Activated CD4-positive, alpha-beta T cell treated with anti-CD3 and anti-CD28 coated beads, Interleukin-2, Interleukin-4, amounts not matched to agents 100 ng/mL and 50 ng/mL, durations not matched to agents 16 hours and 8 hours (primary cell): ENCODE results near the gene MYL6B.
"Not testable (repeated sequence)": the region's sequence is repeated elsewhere in the genome, so short reads cannot be mapped to it uniquely, and the experiment has no call there.

Source experiments
- DNase-seq: peaks from one replicate; pipeline ENCODE4 v3.0.0-alpha.2; 2020; ENCODE audit warnings: low spot score

Gene MYL6B

DNA sequence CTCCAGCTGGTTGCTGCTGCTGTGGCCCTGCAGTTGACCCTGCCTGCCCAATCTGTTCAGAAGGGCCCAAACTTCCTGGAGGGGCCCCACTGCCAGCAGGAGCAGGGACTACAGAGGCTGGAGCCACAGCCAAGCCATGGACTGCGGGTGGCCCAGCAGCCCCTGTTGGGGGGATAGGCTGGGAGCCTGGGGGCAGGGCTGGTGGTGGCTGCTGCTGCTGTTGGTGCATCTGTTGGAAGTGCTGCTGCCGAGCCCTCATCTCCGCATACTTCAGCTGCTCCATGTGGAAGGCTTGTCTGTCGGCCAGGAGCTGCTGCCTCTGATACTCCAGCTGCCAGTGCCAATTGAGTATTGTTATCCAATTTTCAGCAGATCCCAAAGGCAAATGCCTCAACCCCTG lies 13.0 kb downstream of the MYL6B start:
- DNase-seq: no peak

GRCh38 chr12:56169229-56169759 lies 16.9 kb downstream of the MYL6B start:
- DNase-seq: no peak

- no peak for DNase-seq
Observed at GRCh38 chr12:56172839-56173238, 20.5 kb downstream of the MYL6B start.

- DNase-seq: no peak
Observed at GRCh38 chr12:56178347-56178746, 26.0 kb downstream of the MYL6B start.

DNA sequence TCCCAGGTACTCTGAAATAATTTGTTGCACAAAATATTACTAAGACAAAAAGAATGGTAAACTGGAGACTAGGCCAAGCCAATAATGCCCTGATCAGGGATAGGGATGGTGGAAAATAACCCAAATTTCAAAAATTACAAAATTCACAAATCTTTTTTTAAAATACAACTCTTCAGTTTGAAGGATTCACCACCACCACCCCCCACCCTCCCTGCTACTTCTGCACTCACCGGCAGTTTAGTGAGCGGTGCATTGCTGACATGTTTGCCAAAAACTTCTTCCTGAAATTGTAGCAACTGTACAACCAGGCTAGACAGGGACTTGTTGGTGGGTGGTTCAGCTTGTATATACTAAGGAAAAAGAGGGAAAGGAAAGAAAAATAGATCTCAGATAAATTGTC lies 34.6 kb downstream of the MYL6B start:
- DNase-seq: no peak

DNA sequence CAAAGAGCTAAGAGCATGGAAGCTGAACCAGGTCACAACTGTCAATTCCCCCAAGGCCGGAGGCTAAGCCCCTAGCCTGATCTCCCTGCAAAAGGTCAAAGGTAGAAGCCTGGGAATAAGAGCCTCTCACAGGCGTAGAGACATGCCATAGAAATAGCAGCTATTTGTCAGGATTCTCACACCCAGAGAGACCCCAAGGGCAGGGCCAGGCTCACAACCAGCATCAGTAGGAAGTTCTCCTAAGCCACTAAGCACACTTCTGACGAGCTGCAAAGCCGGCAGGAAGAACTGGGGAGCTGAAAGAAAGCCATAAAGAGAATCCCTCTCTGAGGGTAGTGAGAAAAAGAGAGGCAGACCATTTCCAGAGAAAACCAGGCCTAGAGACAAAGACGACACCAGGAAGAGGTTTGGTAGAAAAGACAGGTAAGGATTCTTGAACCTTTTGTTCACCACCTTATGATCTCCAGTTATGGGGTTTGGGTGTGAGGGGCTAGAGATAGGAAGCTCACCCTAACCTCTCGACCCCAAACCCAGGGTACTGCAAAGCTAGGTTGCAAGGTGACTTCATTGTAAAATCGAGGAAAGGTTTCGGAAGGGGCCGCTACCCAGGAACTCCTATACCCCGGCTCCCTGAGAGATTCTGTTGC lies 35.9 kb downstream of the MYL6B start:
- DNase-seq: peak; percentile 9

GRCh38 chr12:56188778-56189098 lies 36.4 kb downstream of the MYL6B start:
- peak; percentile 9 for DNase-seq

GRCh38 chr12:56189099-56189917 lies 36.9 kb downstream of the MYL6B start, which contains the start of gene SMARCC2:
TSS of gene SMARCC2 (minus strand) at chr12:56189483. CDS start at chr12:56189461, 22 bp downstream.
- DNase-seq: peak; percentile 84

- DNase-seq: peak; percentile 92
Observed at GRCh38 chr12:56189918-56190694, 37.7 kb downstream of the MYL6B start.

GRCh38 chr12:56190695-56191155 lies 38.3 kb downstream of the MYL6B start:
- no peak for DNase-seq

DNA sequence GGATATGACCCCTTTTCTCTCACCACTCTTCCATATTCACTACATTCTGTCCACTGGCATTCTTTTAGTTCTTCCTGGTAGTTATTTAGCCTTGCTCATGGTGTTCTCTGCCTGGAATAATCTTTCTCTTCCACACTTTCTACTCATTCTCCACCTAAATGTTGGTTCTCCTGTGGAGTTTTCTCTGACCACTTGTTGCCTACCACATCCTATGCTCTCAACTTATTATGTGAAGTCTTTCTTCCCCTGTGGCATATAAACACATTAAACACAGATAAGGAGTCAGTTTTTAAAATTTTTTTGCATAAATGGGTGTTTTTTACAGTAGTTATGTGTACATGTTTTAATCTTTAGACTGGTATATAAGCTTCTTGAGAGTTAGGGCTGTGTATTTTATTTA lies 40.2 kb downstream of the MYL6B start:
- DNase-seq: no peak

DNA sequence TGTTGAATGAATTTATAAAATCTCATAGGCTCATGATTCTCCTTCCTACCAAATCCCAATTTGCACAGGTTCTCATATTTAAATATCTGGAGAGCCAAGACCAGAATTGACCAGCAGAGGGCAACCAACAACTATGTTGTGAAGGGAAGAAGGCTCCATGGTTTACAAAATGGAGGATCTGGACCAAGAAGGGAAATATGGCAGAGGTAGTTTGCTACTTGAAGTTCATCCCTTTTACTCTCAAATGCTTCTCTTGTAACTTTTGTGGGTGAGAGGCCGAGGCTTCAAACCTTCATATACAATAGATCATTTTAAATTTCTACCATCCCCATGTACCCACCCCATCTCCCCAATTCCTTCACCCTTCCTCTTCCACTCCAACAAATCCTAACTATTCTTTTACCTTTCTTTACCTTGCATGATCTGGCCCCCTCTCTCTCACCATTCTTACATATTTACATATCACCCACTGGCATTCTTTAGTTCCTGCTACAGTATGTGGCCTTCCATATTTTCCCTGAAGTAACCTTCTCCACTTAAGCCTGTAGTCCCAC lies 40.7 kb downstream of the MYL6B start:
- peak; percentile 88 for DNase-seq

- not testable (repeated sequence) for DNase-seq
Observed at GRCh38 chr12:56196818-56197550, 44.6 kb downstream of the MYL6B start.

GRCh38 chr12:56197921-56198635 lies 45.7 kb downstream of the MYL6B start:
- no peak for DNase-seq

DNA sequence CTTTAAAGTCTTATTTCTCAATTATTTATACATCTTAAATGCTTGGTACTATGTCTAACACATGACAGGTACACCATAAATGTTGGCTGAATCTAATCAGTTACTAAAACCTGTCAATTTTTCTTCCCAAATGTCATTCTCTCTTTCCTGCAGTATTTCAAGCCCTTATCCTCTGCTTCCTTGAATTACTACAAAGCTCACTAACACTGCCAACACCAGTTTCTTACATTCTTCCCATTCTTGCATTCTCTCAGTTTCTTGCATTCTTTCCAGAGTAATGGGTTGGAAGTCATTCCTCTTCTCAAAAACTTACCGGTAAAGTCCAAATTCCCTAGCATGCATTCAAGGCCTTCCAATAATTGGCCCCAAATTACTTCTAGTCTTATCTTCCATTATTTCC lies 46.4 kb downstream of the MYL6B start:
- DNase-seq: no peak

DNA sequence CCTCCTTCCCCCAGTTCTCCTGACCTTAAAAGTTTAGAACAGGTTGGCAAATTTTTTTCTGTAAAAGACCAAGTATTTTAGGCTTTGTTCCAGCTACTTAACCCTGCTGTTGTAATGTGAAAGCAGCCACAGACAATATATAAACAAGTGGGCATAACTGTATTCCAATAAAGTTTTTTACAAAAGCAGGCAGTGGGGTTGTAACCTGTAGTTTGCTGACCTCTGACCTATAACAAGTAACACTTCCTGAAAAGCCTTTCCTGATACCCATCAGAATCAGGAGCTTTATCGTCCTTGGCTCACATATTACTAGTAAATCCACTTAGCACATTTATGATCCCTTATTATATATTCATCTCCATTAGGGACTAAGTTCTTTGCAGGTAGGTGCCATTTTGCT lies 50.0 kb downstream of the MYL6B start:
- no peak for DNase-seq

- no peak for DNase-seq
Observed at GRCh38 chr12:56202838-56203237, 50.5 kb downstream of the MYL6B start.

- no peak for DNase-seq
Observed at GRCh38 chr12:56204275-56204674, 51.9 kb downstream of the MYL6B start.

DNA sequence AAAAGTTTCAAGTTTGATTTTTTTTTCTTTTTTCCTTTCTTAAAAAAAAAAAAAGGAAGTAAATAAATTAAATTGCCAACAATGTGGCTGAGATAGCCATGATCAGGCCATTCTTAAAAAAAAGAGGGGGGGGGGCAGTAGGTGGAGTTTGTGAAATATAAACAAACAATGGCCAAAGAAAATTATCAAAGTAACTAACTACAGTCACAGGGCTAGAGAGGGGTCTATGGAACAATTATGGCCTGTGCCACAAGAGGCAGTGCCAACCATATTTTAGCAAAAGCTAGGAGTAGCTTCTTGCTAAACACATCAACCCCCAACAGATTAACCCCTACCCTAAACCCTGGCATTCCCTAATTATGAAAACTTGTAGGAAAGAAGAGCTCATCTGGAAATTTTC lies 53.1 kb downstream of the MYL6B start:
- DNase-seq: no peak

- DNase-seq: peak; percentile 28
Observed at GRCh38 chr12:56206452-56207166, 54.2 kb downstream of the MYL6B start.
